ENCODE data around the gene CHMP4B.

Gene CHMP4B

GRCh38 chr20:33861458-33861857 is 50.3 kb downstream of the CHMP4B start:
- DNase-seq (ENCODE audit: low read depth, low spot score) = no peak
- no peak overlapping the region for H3K4me3 ChIP-seq (ENCODE audit: low read depth, low read length)
- TF ChIP-seq CTCF (IDR thresholded peaks at IDR 0.05; ENCODE audit: low read depth, low read length) = no peak
- in situ Hi-C loops (cut with HindIII; ENCODE audit: low sequenced_read_pairs) = no loop called here

- H3K4me3 ChIP-seq (ENCODE audit: low read depth, low read length) = peak overlapping the region; percentile 2
- peak; percentile 68 for DNase-seq (ENCODE audit: low read depth, low spot score)
- in situ Hi-C loops (cut with HindIII; ENCODE audit: low sequenced_read_pairs) = no loop called here
- peak; percentile 72 for TF ChIP-seq CTCF (IDR thresholded peaks at IDR 0.05; ENCODE audit: low read depth, low read length)
Measured at GRCh38 chr20:33862709-33863403, 51.7 kb downstream of the CHMP4B start.

GRCh38 chr20:33863440-33864323 is 52.5 kb downstream of the CHMP4B start:
- in situ Hi-C loops (cut with HindIII; ENCODE audit: low sequenced_read_pairs) = no loop called here
- H3K4me3 ChIP-seq (ENCODE audit: low read depth, low read length) = no peak overlapping the region
- DNase-seq (ENCODE audit: low read depth, low spot score) = no peak
- TF ChIP-seq CTCF (IDR thresholded peaks at IDR 0.05; ENCODE audit: low read depth, low read length) = no peak

- DNase-seq (ENCODE audit: low read depth, low spot score) = no peak
- in situ Hi-C loops (cut with HindIII; ENCODE audit: low sequenced_read_pairs) = no loop called here
- no peak overlapping the region for H3K4me3 ChIP-seq (ENCODE audit: low read depth, low read length)
- TF ChIP-seq CTCF (IDR thresholded peaks at IDR 0.05; ENCODE audit: low read depth, low read length) = no peak
Measured at GRCh38 chr20:33864324-33864963, 53.3 kb downstream of the CHMP4B start.

- H3K4me3 ChIP-seq (ENCODE audit: low read depth, low read length) = no peak overlapping the region
- no peak for DNase-seq (ENCODE audit: low read depth, low spot score)
- TF ChIP-seq CTCF (IDR thresholded peaks at IDR 0.05; ENCODE audit: low read depth, low read length) = no peak
- in situ Hi-C loops (cut with HindIII; ENCODE audit: low sequenced_read_pairs) = no loop called here
Measured at GRCh38 chr20:33865761-33866370, 54.7 kb downstream of the CHMP4B start.

- DNase-seq (ENCODE audit: low read depth, low spot score) = no peak
- no peak for TF ChIP-seq CTCF (IDR thresholded peaks at IDR 0.05; ENCODE audit: low read depth, low read length)
- in situ Hi-C loops (cut with HindIII; ENCODE audit: low sequenced_read_pairs) = no loop called here
- no peak overlapping the region for H3K4me3 ChIP-seq (ENCODE audit: low read depth, low read length)
Measured at GRCh38 chr20:33866398-33867100, 55.4 kb downstream of the CHMP4B start.

Measured in astrocyte of the spinal cord (primary cell).